ENCODE results near the gene DENND5A. TPM values are rescaled to one million over a fixed set of nuclear protein-coding genes. Genes with fewer than 3 reads are reported as not detected.

The DENND5A gene
- total RNA-seq, 1 donor from 2014 or later = 156 TPM

GRCh38 chr11:9146477-9146876, 118.7 kb downstream of the DENND5A start:
- peaks cover 7% of the 10 kb centered on the region for H3K4me1 ChIP-seq (ENCODE audit: insufficient read depth, low read length)
- FAIRE-seq (no peak), DNase-seq (ENCODE audit: low read depth) (no peak)
- H3K4me3 ChIP-seq (ENCODE audit: insufficient read depth, low read depth, low read length) = no peak overlapping the region
- no peak overlapping the region for H3K4me3 Mint-ChIP-seq (ENCODE audit: unreplicated experiment)
- no peaks in the 10 kb centered on the region for H3K27me3 Mint-ChIP-seq (ENCODE audit: low read depth, unreplicated experiment)
- H3K36me3 Mint-ChIP-seq (ENCODE audit: low read depth, unreplicated experiment) = peaks cover 70% of the 10 kb centered on the region
- no peaks in the 10 kb centered on the region for H3K9me3 Mint-ChIP-seq (ENCODE audit: unreplicated experiment)
- no peak overlapping the region for H3K27ac ChIP-seq (ENCODE audit: low read depth, low read length)
- H3K27me3 ChIP-seq (ENCODE audit: insufficient read depth, low read length) = no peaks in the 10 kb centered on the region
- H2AFZ ChIP-seq (ENCODE audit: low read depth, low read length) = no peak overlapping the region
- no peak overlapping the region for H3K4me2 ChIP-seq (ENCODE audit: low read length)
- no peaks in the 10 kb centered on the region for H4K20me1 ChIP-seq (ENCODE audit: insufficient read depth, low read length)
- no peak overlapping the region for H3K9ac ChIP-seq (ENCODE audit: low read length)
- peaks cover 38% of the 10 kb centered on the region for H3K4me1 Mint-ChIP-seq (ENCODE audit: low read depth, unreplicated experiment)
- TF ChIP-seq EZH2 (IDR thresholded peaks at IDR 0.05; ENCODE audit: insufficient read depth, low read length) (no peak), CTCF (IDR thresholded peaks at IDR 0.05; ENCODE audit: insufficient read depth, low read depth, low read length) (no peak)
- no peaks in the 10 kb centered on the region for H3K79me2 ChIP-seq (ENCODE audit: insufficient read depth, low read length)
- H3K9me3 ChIP-seq (ENCODE audit: insufficient read depth, low read depth, low read length) = no peaks in the 10 kb centered on the region
- H3K36me3 ChIP-seq (ENCODE audit: insufficient read depth, low read length) = peaks cover 66% of the 10 kb centered on the region
- H3K27ac Mint-ChIP-seq (ENCODE audit: unreplicated experiment) = no peak overlapping the region

GRCh38 chr11:9145283-9145682, 119.9 kb downstream of the DENND5A start:
- H3K9ac ChIP-seq (ENCODE audit: low read length) = no peak overlapping the region
- peak overlapping the region; percentile 58 for H3K27ac Mint-ChIP-seq (ENCODE audit: unreplicated experiment)

More at GRCh38 chr11:9145283-9145682, 119.9 kb downstream of the DENND5A start:
- no peaks in the 10 kb centered on the region for H3K9me3 Mint-ChIP-seq (ENCODE audit: unreplicated experiment)
- TF ChIP-seq EZH2 (IDR thresholded peaks at IDR 0.05; ENCODE audit: insufficient read depth, low read length) (no peak), CTCF (IDR thresholded peaks at IDR 0.05; ENCODE audit: insufficient read depth, low read depth, low read length) (no peak)
- Histone ChIP-seq H3K9me3 (ENCODE audit: insufficient read depth, low read depth, low read length) (no peaks in the 10 kb centered on the region), H3K27ac (ENCODE audit: low read depth, low read length) (no peak overlapping the region), H3K4me2 (ENCODE audit: low read length) (no peak overlapping the region), H3K79me2 (ENCODE audit: insufficient read depth, low read length) (no peaks in the 10 kb centered on the region), H2AFZ (ENCODE audit: low read depth, low read length) (no peak overlapping the region), H3K36me3 (ENCODE audit: insufficient read depth, low read length) (peaks cover 69% of the 10 kb centered on the region), H4K20me1 (ENCODE audit: insufficient read depth, low read length) (peaks cover 4% of the 10 kb centered on the region), H3K4me1 (ENCODE audit: insufficient read depth, low read length) (peaks cover 3% of the 10 kb centered on the region), H3K4me3 (ENCODE audit: insufficient read depth, low read depth, low read length) (no peak overlapping the region), H3K27me3 (ENCODE audit: insufficient read depth, low read length) (no peaks in the 10 kb centered on the region)
- H3K36me3 Mint-ChIP-seq (ENCODE audit: low read depth, unreplicated experiment) = peaks cover 77% of the 10 kb centered on the region
- DNase-seq (ENCODE audit: low read depth) = no peak
- peaks cover 37% of the 10 kb centered on the region for H3K4me1 Mint-ChIP-seq (ENCODE audit: low read depth, unreplicated experiment)
- no peaks in the 10 kb centered on the region for H3K27me3 Mint-ChIP-seq (ENCODE audit: low read depth, unreplicated experiment)
- no peak overlapping the region for H3K4me3 Mint-ChIP-seq (ENCODE audit: unreplicated experiment)
- no peak for FAIRE-seq
